ENCODE results near the gene PAQR8.
A peak's percentile ranks its signal among the peaks of the same experiment; 100 is the strongest.

DNA sequence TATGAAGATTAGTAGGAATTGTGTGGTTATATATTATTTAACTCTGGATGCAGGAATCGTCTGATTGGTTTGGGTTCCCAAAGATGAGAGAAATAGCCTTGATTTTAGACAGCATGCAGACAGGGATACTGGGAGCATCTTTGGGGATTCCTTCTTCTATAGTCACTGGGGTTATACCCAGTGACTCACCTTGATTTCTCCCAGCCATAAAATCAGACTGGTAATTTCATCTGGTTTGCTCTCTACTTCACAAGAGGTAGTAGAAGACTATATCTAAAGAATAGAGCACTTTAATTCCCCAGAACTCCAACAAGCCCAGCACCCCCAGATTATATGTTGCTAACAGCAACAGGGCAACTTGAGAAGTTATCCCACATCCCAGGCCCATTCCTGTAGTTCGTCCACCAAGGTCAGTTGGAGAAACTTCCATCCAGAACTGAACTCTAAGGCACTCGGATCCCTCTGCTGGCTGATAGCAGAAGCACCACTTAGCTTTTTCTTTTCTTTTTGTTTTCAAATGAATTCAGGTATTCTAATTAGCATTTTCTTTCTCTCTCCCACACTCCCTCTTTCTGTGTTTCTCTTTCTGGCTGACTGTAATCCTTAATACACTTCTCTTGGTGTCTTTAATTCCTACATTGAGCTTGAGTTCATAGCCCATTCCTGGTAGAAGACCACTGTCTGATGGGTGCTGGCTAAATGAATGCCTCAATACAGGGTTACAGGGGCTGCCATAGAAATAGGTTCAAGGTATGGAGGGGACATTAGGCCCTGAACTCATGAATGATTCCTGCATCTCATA lies 37.8 kb downstream of the PAQR8 start:
- TF ChIP-seq MBD4 (IDR thresholded peaks at IDR 0.05; ENCODE audit: borderline replicate concordance, low read length) (no peak), XRCC5 (optimal IDR thresholded peaks at IDR 0.05; ENCODE audit: low read length) (no peak), POLR2AphosphoS5 (IDR thresholded peaks at IDR 0.05; ENCODE audit: low read depth, low read length) (no peak), PHB2 (IDR thresholded peaks at IDR 0.05; ENCODE audit: partially characterized antibody) (no peak), ZNF776 (CRISPR knock-in tag; IDR thresholded peaks at IDR 0.05) (no peak), ZNF263 (CRISPR knock-in tag; IDR thresholded peaks at IDR 0.05) (no peak)
- TF ChIP-seq, protein P1, sequence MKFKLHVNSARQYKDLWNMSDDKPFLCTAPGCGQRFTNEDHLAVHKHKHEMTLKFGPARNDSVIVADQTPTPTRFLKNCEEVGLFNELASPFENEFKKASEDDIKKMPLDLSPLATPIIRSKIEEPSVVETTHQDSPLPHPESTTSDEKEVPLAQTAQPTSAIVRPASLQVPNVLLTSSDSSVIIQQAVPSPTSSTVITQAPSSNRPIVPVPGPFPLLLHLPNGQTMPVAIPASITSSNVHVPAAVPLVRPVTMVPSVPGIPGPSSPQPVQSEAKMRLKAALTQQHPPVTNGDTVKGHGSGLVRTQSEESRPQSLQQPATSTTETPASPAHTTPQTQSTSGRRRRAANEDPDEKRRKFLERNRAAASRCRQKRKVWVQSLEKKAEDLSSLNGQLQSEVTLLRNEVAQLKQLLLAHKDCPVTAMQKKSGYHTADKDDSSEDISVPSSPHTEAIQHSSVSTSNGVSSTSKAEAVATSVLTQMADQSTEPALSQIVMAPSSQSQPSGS (CRISPR knock-in tag; IDR thresholded peaks at IDR 0.05): 0 out of 2 replicates have a peak, but pooled peaks have one; percentile 53
